A673 (cell line): Measurements from ENCODE around the gene SPATA2L.

Experiments
- CTCF ChIP-seq: fragments of 300-800, 200-600 bp; sonication (generic); conservative IDR thresholded peaks from 2 replicates; pipeline ENCODE4 v1.5.1; 2017; ENCODE audit warnings: low read depth, mild to moderate bottlenecking, antibody characterized with exemption, low read length, moderate library complexity, mixed read lengths
- EZH2 ChIP-seq: fragments of 200-600 bp; sonication (generic); IDR thresholded peaks from 2 replicates; pipeline ENCODE4 v1.6.1; 2017; ENCODE audit warnings: borderline replicate concordance, low read depth, mild to moderate bottlenecking, mixed read lengths, antibody characterized with exemption, low read length; ENCODE audit not compliant: poor library complexity, severe bottlenecking

GRCh38 chr16:89746043-89746442 is 44.5 kb upstream of the SPATA2L start:
- no peak for TF ChIP-seq EZH2
- TF ChIP-seq CTCF: no peak
